Suppressor macrophage (primary cell): Measurements from ENCODE around the gene CD27.
"Not testable (repeated sequence)": the region's sequence is repeated elsewhere in the genome, so short reads cannot be mapped to it uniquely, and the experiment has no call there.

Source experiments
- DNase-seq, 4 experiments: peaks; one replicate each; pipeline ENCODE4 v3.0.0-alpha.2; 2020 to 2022

CD27 gene

DNA sequence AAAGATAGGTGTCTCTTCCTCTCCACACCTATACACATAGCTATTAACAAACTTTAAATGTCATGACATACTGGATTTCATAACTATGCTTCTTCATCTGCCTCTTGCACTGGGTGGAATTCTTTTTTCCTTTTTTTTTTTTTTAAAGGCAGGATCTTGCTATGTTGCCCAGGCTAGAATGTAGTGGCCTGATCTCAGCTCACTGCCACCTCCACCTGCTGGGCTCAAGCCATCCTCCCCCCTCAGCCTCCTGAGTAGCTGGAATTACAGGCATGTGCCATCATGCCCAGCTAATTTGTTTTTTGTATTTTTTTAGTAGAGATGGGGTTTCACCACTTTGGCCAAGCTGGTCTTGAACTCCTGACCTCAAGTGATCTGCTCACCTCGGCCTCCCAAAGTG is 43.5 kb downstream of the CD27 start:
- DNase-seq: no peak

DNA sequence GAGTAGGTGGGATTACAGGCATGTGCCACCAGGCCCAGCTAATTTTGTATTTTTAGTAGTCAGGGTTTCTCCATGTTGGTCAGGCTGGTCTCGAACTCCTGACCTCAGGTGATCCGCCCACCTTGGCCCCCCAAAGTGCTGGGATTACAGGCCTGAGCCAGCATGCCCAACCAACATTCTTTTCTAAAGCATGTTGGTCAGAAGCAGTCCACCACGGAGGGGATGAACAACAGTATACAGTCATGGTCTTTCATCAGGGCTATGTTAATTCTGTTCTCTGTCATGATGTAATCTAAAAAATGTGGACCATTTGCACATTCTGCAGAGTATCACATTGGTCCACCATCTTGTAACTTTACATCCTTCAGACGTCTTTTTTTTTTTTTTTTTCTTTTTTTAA is 44.7 kb downstream of the CD27 start:
- DNase-seq: no peak

DNA sequence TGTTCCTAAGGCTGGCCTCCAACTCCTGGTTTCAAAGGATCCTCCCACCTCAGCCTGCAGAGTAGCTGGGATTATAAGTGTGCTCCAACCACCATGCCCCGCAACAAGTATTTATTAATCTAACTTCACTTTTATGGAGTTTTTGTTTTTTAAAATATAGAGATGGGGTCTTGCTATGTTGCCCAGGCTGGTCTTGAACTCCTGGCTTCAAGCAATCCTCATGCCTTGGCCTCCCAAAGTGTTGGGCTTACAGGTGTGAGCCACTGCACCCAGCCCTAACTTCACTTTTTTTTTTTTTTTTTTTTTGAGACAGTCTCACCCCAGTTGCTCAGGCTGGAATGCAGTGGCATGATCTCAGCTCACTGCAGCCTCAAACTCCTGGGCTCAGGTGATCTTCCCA is 45.9 kb downstream of the CD27 start:
- DNase-seq: not testable (repeated sequence)

DNA sequence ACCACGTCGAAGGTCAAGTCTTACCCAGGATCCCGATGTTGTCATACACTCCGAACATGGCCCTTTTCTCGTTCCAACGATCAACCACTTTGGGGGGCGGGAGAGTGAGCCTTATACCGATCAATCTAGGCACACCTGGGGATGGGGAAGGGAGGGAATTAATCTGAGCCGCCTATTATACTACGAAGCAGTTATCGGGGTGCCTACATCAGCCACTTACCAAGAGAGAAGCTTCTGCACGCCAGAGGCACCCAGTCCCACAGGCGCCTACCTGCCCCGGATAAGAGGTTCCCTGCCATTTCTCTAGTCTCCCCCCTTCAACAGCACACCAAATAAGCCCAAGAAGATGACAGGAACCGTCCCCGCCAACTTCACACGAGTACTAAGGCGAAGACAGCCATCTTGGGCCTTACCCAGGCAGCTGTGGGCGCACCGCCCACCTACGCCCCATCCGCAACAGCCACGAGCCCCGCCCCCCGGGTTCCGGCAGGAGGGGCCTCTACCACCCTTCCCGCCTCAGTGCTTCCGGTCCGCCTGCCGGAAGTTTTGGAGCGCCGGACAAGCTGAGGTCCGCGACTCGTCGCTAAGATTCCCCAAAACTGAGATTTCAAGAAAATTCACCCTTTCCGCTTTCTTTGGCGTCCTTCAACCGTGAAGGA is 48.2 kb downstream of the CD27 start, which contains the start of gene MRPL51:
Gene MRPL51 (minus strand): TSS at position 425 of the 659 bp plus-strand sequence. CDS start 126 bp downstream, at position 299.
- peak; percentile 97 to 99 (median 98) for DNase-seq

DNA sequence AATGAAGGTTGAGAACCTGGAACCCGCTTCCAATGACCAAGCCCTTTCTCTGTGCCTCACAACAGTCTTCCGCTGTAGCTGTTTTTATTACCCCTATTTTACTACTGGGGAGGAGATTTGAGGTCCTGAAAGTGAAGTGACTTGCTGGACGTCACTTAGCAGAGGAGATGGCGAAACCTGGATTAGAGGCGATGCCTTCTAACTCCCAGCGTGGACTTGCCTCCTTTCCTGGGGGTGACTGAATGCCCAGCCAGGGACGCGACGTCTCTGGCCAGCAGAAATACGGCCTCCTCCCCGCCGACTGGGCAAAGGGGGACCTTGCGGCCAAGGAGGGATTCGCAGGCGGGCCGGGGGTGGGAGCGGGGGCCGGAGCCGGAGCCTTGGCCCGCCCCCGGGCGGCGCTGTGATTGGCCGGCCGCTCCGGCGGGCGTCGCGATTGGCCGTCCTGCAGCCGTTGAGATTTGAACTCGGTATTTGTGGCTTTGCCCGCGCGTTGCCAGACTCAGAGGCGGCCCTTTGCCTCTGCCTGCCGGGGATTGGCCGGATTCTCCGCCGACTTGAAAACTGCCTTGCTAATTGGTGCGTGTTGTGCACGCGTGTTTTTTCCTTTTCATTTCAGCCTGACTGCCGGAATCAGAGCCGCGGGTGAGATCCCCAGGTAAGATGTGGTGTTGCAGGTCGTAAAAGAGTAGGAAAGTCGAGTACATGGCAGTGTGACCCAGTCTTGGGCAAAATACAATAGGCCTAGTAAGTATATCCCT is 48.9 kb downstream of the CD27 start, which contains the start of gene NCAPD2:
Gene NCAPD2 (plus strand): TSS at position 606 of the 761 bp plus-strand sequence. CDS start 997 bp downstream, outside the sequence.
- DNase-seq: peak; percentile 97 to 98 (median 98)

DNA sequence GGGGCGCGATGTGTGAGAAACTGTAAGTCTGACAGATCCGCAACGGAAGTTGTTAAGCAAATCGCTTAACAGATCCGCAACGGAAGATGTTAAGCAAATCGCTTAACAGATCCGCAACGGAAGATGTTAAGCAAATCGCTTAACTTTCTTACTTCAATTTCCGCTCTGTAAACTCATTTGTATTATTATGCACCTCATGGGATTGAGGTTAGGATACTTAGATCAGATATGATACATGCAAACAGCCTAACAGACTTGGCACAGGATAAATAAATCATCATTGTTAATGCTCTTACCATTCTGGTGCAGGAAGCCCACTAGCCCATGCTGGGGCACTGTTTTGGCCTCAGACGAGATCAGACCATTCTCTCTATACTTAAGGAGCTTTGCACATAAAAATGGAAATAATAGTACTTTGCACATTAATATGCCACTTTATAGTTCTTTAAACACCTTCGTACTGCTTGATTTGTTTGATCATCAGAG is 49.5 kb downstream of the CD27 start:
- peak in 1 of 4 experiments; percentile 6 for DNase-seq

DNA sequence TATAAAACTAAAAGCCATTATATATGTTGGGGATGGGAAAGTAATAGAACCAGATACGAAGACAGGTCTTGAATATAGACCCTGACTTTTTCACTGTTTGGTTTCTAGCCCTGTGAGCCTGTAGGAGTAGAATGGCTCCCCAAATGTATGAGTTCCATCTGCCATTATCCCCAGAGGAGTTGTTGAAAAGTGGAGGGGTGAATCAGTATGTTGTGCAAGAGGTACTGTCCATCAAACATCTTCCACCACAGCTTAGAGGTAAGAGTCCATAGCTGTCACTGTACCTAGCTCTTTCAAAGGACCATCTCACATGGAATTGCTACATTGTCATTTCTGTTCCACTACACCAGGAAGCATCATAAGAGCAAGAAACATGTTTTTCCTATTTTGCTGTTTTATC is 50.2 kb downstream of the CD27 start:
- no peak for DNase-seq

DNA sequence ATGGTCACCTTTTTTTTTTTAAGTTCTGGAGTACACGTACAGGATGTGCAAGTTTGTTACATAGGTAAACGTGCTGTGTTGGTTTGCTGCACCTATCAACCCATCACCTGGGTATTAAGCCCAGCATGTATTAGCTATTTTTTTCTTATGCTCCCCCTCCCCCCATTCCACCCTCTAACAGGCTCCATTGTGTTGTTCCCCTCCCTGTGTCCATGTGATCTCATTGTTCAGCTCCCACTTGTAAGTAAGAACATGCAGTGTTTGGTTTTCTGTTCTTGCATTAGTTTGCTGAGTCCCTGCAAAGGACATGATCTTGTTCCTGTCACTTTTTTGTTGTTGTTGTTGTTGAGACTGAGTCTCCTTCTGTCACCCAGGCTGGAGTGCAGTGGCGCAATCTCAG is 52.5 kb downstream of the CD27 start:
- DNase-seq: not testable (repeated sequence)

DNA sequence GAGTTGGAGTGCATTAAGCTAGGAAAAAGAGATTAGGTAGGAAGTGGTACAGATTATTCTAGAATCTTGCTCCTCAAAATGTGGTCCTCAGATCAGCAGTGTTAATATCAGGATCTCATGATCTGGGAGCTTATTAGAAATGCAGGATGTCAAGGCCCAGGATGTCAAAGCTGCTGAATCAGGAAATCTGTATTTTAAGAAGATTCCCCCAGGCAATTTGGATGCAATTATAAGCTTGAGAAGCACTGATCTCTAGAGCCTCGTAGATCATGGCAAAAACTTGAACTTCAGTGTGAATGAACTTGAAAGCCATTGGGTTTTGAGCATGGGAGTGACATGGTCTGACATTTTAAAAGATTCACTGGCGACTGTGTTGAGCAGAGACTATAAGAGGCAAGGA is 55.7 kb downstream of the CD27 start:
- no peak for DNase-seq
